Stimulated activated CD8-positive, alpha-beta memory T cell treated with anti-CD3 and anti-CD28 coated beads, Interleukin-2, amount 100 ng/mL, for 1 hour (primary cell): ENCODE measurements around the gene SYDE1.

Experiments
- DNase-seq, 2 donors: peaks; one replicate each; pipeline ENCODE4 v3.0.0-alpha.2; 2020; ENCODE audit warnings: low read depth in 2 of 2

The SYDE1 gene

GRCh38 chr19:15108845-15109767 is 1.9 kb downstream of the SYDE1 start:
- DNase-seq = no peak

DNA sequence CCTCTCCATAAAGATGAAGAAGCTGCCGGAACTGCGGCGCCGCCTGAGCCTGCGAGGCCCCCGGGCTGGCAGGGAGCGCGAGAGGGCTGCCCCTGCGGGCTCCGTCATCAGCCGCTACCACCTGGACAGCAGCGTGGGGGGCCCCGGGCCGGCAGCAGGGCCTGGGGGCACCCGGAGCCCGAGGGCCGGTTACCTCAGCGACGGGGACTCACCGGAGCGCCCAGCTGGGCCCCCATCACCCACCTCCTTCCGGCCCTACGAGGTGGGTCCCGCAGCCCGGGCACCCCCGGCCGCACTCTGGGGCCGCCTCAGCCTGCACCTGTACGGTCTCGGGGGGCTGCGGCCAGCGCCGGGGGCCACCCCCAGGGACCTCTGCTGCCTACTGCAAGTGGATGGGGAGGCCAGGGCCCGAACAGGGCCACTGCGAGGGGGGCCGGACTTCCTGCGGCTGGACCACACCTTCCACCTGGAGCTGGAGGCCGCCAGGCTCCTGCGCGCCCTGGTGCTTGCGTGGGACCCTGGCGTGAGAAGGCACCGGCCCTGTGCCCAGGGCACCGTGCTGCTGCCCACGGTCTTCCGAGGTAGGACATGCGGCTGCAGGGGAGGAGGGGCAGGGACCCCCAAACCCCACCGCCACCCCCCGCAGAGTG is 2.7 kb downstream of the SYDE1 start:
- DNase-seq = no peak

DNA sequence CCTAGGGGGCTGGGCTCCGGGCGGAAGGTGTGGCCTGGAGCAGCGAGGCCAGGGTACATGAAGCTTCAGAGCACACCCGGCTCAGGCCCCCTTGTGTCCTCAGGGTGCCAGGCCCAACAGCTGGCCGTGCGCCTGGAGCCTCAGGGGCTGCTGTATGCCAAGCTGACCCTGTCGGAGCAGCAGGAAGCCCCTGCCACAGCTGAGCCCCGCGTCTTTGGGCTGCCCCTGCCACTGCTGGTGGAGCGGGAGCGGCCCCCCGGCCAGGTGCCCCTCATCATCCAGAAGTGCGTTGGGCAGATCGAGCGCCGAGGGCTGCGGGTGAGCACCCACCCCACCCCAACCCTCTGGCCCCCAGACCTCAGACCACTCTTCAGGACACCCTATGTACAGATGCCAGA is 3.2 kb downstream of the SYDE1 start:
- no peak for DNase-seq

- no peak for DNase-seq
Observed at GRCh38 chr19:15111758-15112157, 4.6 kb downstream of the SYDE1 start.

DNA sequence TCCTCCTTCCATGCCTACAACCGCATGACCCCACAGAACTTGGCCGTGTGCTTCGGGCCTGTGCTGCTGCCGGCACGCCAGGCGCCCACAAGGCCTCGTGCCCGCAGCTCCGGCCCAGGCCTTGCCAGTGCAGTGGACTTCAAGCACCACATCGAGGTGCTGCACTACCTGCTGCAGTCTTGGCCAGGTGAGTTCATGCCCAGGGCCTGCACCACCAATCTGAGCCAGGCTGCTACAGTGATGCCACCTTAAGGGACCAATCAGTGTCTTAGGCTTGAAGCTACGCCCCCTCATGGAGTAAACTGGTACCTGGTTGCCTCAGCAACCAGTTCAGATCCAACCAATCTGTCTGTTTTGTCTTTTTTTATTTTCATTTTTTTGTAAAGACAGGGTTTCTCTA is 5.2 kb downstream of the SYDE1 start:
- no peak for DNase-seq

DNA sequence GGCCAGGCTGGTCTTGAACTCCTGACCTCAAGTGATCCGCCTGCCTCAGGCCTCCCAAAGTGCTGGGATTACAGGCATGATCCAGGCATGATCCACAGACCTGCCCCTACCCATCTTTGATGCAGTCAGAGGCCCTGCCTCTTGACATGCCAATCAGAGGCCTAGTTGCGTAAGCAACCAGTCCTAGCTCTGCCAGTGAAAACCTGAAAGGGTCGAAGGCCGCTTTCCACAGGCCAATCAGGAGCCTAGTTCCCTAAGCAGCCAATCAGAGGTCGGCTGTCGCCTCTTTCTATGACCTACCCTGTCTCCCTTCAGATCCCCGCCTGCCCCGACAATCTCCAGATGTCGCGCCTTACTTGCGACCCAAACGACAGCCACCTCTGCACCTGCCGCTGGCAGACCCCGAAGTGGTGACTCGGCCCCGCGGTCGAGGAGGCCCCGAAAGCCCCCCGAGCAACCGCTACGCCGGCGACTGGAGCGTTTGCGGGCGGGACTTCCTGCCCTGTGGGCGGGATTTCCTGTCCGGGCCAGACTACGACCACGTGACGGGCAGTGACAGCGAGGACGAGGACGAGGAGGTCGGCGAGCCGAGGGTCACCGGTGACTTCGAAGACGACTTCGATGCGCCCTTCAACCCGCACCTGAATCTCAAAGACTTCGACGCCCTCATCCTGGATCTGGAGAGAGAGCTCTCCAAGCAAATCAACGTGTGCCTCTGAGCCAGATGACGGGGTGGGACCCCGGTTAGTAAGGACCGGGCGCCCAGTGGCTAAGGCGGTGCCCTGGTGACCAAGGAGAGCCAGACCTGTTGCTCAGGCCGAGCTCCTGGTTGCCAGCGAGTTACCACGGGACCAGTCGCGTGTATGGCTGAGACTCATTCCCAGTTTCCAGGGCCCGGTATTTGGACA is 6.3 kb downstream of the SYDE1 start:
- no peak for DNase-seq

GRCh38 chr19:15114153-15114540 is 6.9 kb downstream of the SYDE1 start:
- no peak for DNase-seq

- no peak for DNase-seq
Observed at GRCh38 chr19:15115080-15115479, 7.9 kb downstream of the SYDE1 start.

DNA sequence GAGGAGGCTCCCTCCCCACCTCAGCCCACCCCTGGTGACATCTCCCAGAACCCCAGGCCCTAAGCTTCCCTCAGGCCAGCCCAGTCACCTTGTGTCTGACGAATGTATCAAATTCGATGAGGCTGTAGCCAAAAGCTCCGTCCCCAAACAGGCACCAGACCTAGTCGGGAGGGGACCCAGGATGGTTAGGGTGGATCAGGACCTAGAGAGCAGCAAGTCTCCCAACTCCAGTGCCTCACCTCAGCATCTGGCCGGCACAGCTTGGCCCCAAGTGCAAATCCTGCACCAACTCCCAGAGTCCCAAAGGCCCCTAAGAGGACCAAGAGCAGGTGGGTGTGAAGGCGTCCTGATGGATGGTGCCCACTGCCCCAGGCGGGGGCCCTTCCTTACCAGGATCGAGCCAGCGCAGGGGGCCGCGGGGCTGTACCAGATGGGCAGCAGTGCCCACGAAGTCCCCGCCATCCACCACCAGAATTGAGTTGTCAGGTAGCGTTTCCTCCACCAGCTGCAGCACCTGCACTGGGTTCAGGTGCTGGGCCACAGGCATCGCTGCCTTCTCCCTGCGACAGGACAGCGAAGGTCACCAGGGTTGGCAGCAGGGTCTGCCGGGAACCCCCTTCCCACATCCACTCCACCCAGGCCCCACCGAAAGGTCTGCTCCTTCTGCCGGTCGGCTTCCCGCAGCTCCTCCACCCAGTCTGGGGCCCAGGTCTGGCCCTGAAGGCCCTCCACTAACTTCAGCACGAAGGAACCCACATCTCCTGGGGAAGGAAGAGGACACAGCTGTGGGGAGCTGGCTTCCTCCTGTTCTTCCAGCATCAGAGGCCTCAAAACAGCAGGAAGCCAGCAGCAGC is 8.8 kb downstream of the SYDE1 start:
- no peak for DNase-seq

DNA sequence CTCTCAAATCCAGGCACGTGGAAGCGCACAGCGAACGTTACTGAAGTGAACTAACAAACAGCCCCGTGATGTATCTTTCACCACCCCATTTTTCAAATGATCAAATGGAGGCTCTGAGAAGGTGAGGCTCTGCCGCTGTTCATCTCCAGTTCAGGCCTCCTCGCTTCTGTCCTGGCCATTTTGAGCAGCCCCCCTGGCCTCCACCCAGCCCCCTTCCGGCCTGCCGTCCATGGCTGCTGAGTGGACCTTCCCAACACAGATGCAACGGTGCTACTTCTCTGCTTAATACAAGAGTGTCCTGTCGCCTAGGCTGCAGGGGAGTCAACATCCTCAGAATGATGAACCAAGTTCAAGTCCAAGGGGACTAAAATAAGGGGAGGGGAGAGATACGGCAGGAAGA is 9.7 kb downstream of the SYDE1 start:
- DNase-seq = no peak

DNA sequence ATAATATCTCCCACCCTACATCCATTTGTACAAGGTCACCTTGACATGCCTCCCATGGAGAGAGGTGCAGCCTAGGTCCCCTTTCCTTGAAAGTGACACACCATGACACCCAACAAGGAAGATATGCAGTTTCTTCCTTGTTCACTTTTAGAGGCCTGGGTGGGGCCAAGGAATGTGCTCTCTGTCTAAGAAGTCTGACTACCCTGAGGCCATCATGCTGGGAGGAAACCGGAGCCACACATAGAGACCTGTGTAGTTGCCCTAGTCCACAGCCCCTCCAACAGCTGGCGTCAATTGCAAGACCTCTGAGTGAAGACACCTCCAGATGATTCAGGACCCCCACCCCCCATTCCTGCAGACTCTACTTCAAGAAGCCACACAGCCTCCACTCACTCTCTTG is 11.0 kb downstream of the SYDE1 start:
- DNase-seq = no peak

- no peak for DNase-seq
Observed at GRCh38 chr19:15118789-15119494, 11.7 kb downstream of the SYDE1 start.

DNA sequence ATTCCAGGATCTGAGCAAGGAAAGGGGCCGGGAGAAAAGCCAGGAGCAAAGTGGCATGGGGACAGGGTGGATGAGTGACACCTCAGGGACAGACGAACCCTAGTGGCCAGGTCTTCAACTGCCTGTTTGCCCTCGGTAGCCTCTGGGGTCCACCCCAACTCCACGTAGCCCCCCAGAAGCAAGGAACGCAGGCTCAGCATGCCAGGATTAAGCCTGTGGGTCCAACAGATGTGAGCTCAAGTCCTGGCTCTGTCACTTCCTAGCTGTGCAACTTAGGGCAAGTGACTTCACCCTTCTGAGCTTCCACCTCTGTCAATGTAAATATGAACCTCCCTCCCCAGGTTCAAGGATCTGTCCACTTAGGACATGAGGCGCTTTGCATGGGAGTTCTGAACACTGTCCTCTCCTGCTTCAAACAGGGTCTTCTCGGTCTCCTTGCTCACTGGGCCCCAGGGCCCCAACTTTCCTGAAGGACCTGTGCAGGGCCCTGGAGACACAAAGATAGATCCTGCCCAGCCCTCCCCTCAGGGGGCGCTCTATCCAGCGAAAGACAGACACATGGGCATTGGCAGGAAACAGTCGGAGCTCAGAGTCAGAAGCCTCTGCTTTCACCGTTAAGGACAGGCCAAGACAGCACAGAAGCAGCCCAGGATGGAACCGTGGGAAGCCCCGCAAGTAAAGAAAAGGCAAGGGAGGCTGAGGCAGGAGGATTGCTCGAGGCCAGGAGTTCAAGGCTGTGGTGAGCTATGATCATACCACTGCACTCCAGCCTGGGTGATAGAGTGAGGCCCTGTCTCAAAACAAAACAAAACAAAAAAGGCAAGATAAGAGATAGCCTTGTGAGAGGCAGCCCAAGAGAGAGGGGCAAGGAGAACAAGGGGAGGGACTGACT is 13.2 kb downstream of the SYDE1 start:
- no peak for DNase-seq

- DNase-seq = no peak
Observed at GRCh38 chr19:15122331-15123030, 15.3 kb downstream of the SYDE1 start.

DNA sequence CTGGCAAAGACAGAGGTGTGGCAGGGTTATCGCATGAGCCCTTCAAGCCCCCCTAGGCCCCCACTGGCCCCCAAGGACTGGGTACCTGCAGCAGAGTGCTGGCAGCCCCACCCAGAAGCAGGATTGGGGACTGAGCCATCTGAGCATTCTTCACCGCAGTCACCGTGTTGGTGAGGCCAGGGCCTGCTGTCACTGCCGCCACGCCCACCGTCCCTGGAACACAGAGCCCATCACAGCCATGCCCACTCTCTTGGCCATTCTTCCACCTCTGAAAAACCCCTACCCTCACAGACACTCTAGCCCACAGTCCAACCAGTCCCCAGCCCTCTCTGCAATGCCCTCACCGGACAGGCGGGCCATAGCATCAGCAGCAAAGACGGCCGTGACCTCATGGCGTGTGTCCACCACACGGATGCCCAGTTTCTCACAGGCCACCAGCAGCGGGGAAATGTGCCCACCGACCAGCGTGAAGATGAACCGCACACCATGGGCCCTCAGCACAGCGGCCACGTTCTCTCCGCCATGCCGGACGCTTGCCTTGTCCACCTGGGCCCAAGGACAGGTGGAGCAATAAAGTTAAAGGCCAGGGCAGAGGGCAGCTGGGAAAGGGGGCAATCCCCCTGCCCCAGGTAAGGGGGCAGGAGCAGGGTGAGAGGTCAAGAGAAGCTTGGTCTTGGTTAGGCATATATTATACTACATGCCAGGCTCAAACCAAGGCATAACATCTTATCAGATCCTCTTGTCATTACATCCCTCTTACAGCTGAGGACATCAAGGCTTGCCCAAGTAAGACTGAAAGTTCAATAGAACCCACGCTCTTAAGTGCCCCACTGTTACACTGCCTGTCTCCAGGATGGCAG is 16.1 kb downstream of the SYDE1 start:
- DNase-seq = no peak

GRCh38 chr19:15123900-15124299 is 16.7 kb downstream of the SYDE1 start:
- no peak for DNase-seq

DNA sequence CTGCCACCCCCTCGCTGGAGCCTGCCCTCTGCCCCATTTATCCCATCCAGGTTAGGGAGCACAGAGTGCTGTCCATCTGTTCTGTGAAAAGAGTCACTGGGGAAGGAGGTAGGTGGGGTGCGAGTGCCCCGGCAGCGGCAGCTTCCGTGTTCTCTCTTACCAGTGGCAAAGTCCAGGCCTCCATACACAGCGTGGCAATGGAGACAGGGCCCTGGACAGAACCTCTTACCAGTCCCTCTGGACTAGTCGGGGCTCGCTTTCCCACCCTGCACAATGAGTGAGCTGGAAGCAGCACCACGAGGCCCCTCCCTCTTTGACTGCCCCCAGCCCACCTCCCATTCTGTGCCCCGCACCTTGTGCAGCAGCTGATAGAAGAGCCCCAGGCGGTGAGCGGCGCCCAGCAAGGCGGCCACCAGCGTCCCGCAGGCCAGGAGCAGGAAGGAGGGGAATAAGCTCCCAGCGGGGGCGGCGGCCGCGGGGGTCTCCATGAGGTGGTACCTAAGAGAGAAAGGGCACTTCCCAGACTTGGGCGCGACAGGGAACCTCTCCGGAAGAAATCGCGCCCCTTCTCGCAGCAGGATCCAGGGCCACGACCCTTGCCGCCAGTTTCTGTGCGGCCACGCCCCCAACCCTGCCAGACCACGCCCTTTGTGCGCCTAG is 17.5 kb downstream of the SYDE1 start:
- DNase-seq = no peak
